Effector CD4-positive, alpha-beta T cell (primary cell): Measurements from ENCODE around the gene FOXO3.

Source experiments
- DNase-seq: peaks from one replicate; pipeline ENCODE4 v3.0.0-alpha.2; 2020

Gene FOXO3

DNA sequence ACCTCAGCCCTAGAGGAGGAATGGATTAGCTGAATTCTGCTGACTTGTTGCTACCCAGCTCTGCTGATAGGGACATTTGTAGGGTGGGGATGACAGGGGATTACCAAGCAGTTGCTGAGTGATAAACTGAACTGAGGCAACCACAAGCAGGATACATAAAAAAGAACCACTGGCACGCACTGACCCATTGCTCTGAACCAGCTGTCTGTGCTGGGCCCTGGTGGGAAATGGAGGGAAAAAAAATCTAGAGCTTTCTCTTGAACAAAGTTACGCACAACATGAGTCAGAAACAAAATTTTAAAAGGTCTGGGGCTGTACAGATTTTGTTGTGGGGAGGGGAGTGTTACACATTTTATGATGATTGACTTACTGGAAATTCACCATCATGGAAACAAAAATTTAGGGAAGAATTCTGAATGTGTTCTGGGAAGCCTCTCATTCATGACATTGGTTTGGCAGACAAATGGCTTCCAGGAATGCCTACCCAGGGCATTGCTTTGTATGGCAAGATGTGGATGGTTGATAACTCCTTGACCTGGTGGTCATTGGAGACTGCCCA is 37.7 kb downstream of the FOXO3 start:
- no peak for DNase-seq

- DNase-seq = no peak
Observed at GRCh38 chr6:108604156-108604555, 43.4 kb downstream of the FOXO3 start.

- no peak for DNase-seq
Observed at GRCh38 chr6:108606250-108606690, 45.6 kb downstream of the FOXO3 start.

DNA sequence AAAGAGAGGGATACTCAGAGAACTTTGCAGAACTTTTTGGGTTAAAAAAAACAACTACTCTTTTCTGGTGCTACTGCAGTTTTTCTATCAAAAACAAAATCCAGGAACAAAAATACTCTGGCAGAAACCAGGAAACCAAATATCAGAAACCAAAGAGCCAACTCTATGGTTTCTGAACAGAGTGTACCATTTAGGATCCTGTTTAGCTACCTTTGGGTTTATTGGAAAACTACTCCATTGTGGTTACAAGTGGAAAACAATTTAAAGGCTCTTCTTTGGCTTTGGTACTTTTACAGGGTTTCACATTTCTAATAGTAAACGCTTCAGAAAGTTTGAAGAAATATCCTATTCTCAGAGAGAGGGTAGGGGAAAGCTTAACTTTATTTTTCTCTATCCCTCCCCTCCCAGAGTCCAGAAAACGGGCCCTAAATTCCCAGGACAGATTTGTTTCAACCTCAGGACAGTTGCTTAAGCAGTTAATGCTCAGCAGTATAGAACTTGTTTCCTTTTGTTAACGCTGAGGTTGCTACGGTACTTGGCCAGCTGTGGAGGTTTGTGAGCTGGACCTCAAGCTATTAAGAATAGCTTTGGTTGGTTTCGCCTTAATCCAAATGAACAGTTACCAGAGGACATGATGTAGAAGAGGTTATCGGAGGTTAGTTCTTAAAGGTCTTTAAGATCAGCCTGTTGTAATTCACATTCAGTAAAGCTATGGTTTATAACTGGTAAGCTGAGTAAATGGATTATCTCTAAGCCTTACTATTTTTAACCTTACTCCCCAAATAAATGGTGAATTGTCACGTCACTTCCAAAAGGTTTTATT is 47.9 kb downstream of the FOXO3 start:
- DNase-seq = no peak

GRCh38 chr6:108609276-108609769 is 48.6 kb downstream of the FOXO3 start:
- no peak for DNase-seq

DNA sequence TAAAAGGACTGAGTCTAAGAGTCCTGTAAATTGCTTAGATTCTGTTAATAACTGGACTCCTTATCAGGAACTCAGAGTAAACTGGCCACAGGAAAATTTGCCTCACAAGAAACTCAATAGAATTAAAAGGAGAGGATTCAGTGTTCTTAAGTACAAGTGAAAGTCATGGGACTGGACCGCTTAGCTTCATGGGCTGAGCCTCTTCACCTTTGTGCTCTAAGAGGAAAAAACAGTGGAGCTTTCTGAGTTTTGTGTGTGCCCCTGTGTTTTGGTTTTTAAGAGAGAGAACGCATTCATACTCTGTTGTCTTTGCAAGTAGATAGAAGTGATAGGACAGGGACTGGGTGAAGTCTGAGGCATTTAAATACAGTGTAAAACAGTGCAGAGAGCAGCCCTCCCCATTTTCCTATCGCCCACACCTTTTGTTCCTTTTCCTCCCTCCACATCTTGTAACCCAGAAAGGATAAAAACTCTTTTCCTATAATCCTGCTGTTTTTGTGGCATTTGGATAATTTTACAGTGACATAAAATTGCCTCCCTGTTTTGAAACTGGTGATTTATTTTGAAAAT is 49.6 kb downstream of the FOXO3 start:
- no peak for DNase-seq

GRCh38 chr6:108610957-108611586 is 50.4 kb downstream of the FOXO3 start:
- DNase-seq = no peak

DNA sequence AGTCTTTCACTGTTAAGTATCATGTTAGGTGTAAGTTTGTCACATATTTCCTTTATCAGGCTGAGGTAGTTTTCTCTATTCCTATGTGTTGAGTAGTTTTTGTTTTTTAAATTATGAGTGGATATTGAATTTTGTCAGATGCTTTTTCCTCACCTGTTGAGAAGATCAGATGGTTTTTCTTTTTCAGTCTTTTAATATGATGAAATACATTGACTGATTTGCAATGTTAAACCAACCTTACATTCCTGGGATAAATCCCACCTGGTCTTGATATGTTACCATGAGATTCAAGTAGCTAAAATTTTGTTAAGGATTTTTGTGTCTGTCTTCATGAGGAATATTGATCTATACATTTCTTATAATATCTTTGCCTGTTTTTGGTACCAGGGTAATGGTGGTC is 52.1 kb downstream of the FOXO3 start:
- DNase-seq = no peak

DNA sequence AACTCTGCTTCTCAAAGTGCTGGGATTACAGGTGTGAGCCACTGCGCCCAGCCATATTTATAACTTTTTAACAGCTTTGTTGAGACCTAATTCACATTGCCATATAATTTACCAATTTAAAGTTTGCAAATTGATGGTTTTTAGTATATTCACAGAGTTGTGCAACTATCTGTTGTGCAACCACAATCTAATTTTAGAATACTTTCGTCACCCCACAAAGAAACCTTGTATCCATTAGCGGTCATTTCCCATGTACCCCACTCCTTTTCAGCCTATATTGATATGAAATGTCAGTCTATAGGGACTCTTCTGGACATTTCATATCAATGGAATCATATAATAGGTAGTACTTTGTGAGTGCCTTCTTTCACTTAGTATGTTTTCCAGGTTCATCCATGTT is 55.8 kb downstream of the FOXO3 start:
- DNase-seq = no peak

DNA sequence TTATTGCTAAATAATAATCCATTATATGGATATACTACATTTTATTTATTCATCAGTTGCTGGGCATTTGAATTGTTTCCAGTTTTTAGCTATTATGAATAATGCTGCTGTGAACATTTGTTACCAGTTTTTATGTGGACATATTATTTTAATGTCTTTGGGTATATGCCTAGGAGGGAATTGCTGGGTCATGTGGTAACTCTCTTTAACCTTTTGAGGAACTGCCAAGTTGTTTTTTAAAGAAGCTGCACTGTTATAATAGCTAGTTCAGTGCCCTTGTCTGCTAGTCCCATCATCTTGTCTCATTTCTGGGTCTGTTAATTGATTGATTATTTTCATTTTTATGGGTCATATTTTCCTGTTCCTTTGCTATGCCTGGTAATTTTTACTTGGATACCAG is 56.3 kb downstream of the FOXO3 start:
- DNase-seq = no peak

DNA sequence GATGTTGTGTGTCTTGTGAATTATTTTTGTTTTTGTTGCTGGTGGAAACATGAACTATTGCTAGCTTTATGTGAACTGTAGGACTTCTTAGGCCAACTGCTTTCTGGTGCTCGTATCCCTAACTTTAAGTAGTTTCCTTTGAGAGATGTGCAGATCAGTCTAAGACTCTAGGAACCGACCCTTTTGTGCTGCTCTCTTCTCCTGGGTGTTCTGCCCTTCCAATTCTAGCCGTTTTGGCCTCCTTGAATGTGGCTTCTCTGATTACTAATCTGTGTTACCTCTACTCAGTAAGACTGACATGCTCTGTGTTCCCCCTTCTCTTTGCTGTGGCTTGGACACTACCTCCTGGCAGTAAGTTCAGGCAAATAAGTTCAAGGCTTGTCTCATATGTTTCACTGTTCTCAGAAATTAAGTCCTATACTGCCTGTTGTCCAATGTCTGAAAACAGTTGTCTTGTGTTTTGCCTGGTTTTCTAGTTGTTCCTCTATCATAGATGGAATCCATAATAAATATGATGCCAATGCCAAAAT is 58.0 kb downstream of the FOXO3 start:
- DNase-seq = no peak

DNA sequence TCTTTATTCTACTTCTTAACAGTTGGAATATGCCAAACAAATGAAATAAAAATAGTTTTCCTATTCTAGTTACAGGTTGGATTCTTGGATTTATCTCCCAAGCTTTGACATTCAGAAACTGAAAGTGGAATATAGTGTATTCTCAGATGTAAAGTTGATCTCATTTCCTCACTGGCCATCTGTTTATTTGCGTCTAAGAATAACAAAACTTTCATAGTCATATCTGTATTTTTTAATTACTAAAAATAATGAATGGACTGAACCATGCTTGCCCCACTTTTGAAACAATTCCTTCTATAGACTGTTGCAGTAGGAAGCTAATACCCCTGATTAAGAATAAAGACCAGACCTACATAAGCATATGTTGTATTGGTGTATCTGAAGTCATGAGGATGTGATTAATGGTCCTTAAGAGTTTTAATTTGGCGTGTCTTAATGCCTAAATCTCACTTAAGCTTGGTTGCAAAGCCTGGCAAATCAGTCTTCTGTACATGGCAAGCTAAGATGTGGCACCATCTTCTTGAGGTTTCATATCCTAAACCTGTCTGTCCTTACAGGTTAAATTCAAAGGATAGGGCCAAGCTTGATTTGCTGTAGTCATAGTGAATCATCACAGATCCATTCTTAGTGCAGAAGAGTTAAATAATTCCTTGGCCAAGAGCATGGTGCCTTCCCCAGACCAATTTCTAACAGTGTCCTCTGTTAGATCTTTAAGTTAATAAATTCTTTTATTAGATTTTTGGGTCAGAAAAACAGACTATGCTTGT is 58.9 kb downstream of the FOXO3 start:
- DNase-seq = no peak

- DNase-seq = no peak
Observed at GRCh38 chr6:108621117-108621516, 60.4 kb downstream of the FOXO3 start.

- DNase-seq = no peak
Observed at GRCh38 chr6:108622641-108623298, 62.1 kb downstream of the FOXO3 start.

GRCh38 chr6:108623995-108624394 is 63.3 kb downstream of the FOXO3 start:
- no peak for DNase-seq

DNA sequence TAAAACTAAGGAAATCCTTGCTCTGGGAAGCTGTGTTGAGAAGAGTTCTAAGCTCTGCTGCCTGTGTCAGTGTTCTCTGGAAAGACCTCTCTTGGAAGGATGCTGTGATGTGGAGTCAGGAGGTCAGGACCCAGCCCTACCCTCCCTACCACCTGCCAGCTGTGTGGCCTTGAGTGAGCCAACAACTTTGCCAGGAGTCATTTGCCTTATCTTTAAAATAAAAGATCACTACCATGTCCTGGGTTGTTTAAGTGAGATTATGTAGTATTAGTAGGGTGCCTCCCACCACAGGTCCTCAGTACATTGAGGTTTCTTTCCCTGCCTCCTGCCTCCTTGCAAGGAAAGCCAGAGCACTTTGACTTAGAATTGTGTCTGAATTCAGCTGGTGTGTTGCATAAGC is 64.9 kb downstream of the FOXO3 start:
- no peak for DNase-seq

DNA sequence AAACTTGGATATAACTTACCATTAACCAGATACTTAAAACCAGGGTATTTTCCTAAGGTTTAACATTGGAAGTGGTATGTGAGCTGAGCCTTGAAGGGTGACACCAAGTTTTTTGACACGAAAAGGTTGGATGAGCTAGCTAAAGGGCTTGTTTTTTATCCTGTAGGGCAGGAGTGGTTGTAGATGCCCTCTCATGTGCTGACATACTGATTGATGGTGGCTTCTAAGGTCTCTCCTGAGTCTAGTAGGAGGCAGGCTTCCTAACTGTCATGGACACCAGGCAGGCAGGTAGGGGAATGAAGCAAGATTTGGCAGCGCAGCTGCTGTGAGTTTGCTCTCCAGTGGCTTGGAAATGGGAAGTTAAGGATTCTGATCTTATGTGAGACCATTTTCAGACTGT is 66.1 kb downstream of the FOXO3 start:
- no peak for DNase-seq

DNA sequence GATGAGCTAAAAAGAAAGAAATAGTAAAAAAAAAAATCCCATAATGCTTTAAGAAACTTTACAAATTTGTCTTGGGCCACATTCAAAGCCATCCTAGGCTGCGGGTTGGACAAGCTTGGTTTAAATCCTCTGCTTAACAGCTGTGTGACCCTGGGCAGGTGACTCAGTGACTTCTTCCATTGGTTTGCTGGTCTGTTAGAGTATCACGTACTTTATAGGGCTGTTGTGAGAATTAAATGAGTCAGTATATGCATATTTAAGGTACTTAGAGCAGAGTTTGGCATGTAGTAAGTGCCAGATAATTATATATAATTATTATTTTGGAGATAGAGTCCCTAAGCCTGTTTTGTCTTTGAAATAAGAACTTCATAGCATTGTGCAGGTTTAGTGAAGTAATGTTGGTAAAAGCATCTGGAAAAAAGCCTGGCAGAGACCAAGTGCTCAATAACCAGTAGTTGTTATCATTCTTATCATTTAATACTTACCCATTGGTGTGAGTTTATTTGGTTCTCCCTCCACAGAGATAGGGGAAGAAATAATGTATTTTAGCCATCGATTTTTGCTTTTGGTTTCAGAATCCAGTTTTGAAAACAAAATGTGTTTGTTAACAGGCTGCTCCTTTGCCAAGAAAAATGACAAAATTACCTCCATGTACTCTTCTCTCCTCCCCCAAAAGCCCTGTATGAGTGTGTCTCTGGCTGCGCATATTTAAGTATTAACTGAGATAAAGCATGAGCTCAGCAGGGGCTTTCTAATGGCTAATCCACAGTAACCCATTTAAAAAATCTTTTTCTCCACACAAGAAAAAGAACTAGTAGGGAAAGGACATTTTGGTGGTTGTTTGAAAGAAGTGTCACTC is 67.2 kb downstream of the FOXO3 start:
- no peak for DNase-seq

- DNase-seq = no peak
Observed at GRCh38 chr6:108630050-108630714, 69.5 kb downstream of the FOXO3 start.

GRCh38 chr6:108632441-108632840 is 71.7 kb downstream of the FOXO3 start:
- no peak for DNase-seq
